Amniotic epithelial cell (primary cell): ENCODE results near the gene CIAO3.
"Not testable (repeated sequence)": the region's sequence is repeated elsewhere in the genome, so short reads cannot be mapped to it uniquely, and the experiment has no call there.

Source experiments
- DNase-seq: peaks from one replicate; pipeline ENCODE4 v3.0.0-alpha.2; 2010; ENCODE audit warnings: low read depth

The CIAO3 gene

GRCh38 chr16:760065-760464 lies 19.3 kb upstream of the CIAO3 start:
- no peak for DNase-seq

GRCh38 chr16:759110-759910 lies 18.5 kb upstream of the CIAO3 start:
- DNase-seq = no peak

- DNase-seq = no peak
Measured at GRCh38 chr16:756428-756827, 15.6 kb upstream of the CIAO3 start.

GRCh38 chr16:754656-755055 lies 13.9 kb upstream of the CIAO3 start:
- no peak for DNase-seq

- DNase-seq = not testable (repeated sequence)
Measured at GRCh38 chr16:754121-754607, 13.4 kb upstream of the CIAO3 start.

GRCh38 chr16:752007-752312 lies 11.2 kb upstream of the CIAO3 start:
- no peak for DNase-seq

- DNase-seq = no peak
Measured at GRCh38 chr16:751152-752006, 10.6 kb upstream of the CIAO3 start.

- peak; percentile 68 for DNase-seq
Measured at GRCh38 chr16:750485-750884, 9.7 kb upstream of the CIAO3 start.

GRCh38 chr16:749010-749409 lies 8.2 kb upstream of the CIAO3 start:
- peak; percentile 98 for DNase-seq

- DNase-seq = no peak
Measured at GRCh38 chr16:747978-748746, 7.4 kb upstream of the CIAO3 start.

GRCh38 chr16:746637-747036 lies 5.8 kb upstream of the CIAO3 start:
- no peak for DNase-seq

GRCh38 chr16:745739-746138 lies 4.9 kb upstream of the CIAO3 start:
- DNase-seq = no peak

- DNase-seq = no peak
Measured at GRCh38 chr16:743794-744500, 3.1 kb upstream of the CIAO3 start.

- not testable (repeated sequence) for DNase-seq
Measured at GRCh38 chr16:742894-743293, 2.1 kb upstream of the CIAO3 start.

GRCh38 chr16:741986-742629 lies 1.3 kb upstream of the CIAO3 start:
- no peak for DNase-seq

GRCh38 chr16:740459-740763 lies 386 bp downstream of the CIAO3 start:
- no peak for DNase-seq

GRCh38 chr16:739560-740458 lies 988 bp downstream of the CIAO3 start:
- no peak for DNase-seq

GRCh38 chr16:736936-737481 lies 3.8 kb downstream of the CIAO3 start:
- no peak for DNase-seq

GRCh38 chr16:735982-736453 lies 4.8 kb downstream of the CIAO3 start:
- DNase-seq = no peak
